Kidney epithelial cell (primary cell): ENCODE measurements around the gene USP17L21. TPM values are rescaled to one million over a fixed set of nuclear protein-coding genes. Genes with fewer than 3 reads are reported as not detected.

ENCODE experiments used
- total RNA-seq: library from RNA; depleted of rRNA; stranded (reverse); fragments of >200 nt; gene quantifications from 2 replicates; pipeline ENCODE4 v1.2.3, GENCODE V29; 2015

Gene USP17L21
- total RNA-seq, 1 donor from 2014 or later: not detected

Other genes with a start within 250 kb of the USP17L21 start
- not detected in 2 replicates for gene FAM90A26, start 92.5 kb upstream of the USP17L21 start, total RNA-seq
- gene USP17L10, start 52.2 kb upstream of the USP17L21 start, total RNA-seq: not detected in 2 replicates
- gene USP17L11, start 47.5 kb upstream of the USP17L21 start, total RNA-seq: not detected in 2 replicates
- gene USP17L12, start 42.7 kb upstream of the USP17L21 start, total RNA-seq: not detected in 2 replicates
- not detected in 2 replicates for gene USP17L13, start 38.0 kb upstream of the USP17L21 start, total RNA-seq
- not detected in 2 replicates for gene USP17L15, start 28.5 kb upstream of the USP17L21 start, total RNA-seq
- gene USP17L17, start 19.0 kb upstream of the USP17L21 start, total RNA-seq: not detected in 2 replicates
- not detected in 2 replicates for gene USP17L18, start 14.2 kb upstream of the USP17L21 start, total RNA-seq
- gene USP17L19, start 9.5 kb upstream of the USP17L21 start, total RNA-seq: not detected in 2 replicates
- not detected in 2 replicates for gene USP17L20, start 4.7 kb upstream of the USP17L21 start, total RNA-seq
- gene USP17L22, start 4.7 kb downstream of the USP17L21 start, total RNA-seq: not detected in 2 replicates
- not detected in 2 replicates for gene USP17L24, start 62.3 kb downstream of the USP17L21 start, total RNA-seq
- not detected in 2 replicates for gene USP17L25, start 67.0 kb downstream of the USP17L21 start, total RNA-seq
- gene USP17L26, start 71.8 kb downstream of the USP17L21 start, total RNA-seq: not detected in 2 replicates
- not detected in 2 replicates for gene USP17L5, start 76.5 kb downstream of the USP17L21 start, total RNA-seq
- gene USP17L27, start 81.3 kb downstream of the USP17L21 start, total RNA-seq: not detected in 2 replicates
- not detected in 2 replicates for gene USP17L28, start 86.0 kb downstream of the USP17L21 start, total RNA-seq
- gene USP17L29, start 90.8 kb downstream of the USP17L21 start, total RNA-seq: not detected in 2 replicates
- not detected in 2 replicates for gene USP17L30, start 100.3 kb downstream of the USP17L21 start, total RNA-seq
- gene DEFB131A, start 181.5 kb downstream of the USP17L21 start, total RNA-seq: not detected in 2 replicates